Posterior cingulate gyrus (tissue), 11 donors: Measurements from ENCODE around the gene LETM1.

Source experiments
- DNase-seq, 10 donors: peaks; one replicate each; pipeline versions ENCODE4 v3.0.0 to v3.0.0-alpha.2; 2020 to 2021; ENCODE audit warnings: mixed read lengths in 3 of 10
- intact Hi-C: fragments of 100-400 bp; cut with DNase I; formaldehyde crosslinking; loops from one replicate; pipeline ENCODE4 v1.15.1; 2023

Gene LETM1

DNA sequence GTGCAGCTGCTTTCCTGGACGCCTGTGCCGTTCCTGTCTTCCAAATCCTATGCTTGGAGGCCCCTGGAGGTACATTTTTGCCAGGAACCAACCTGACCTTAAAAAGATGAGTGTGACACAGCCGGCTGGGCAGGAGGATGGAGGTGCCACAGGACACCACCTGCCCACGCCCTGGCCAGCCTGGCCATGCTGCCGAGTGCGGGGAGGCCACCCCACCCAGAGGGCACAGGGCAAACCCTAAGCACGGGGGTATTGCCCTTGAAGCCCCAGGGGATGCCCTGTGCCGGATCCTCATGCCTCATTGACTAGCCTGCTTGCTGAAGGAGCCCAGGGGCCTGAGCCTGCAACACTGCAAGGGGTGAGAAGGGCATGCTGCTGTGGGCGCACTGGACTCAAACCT, 42.7 kb downstream of the LETM1 start:
- no peak for DNase-seq
- intact Hi-C loops, result no loop called here

DNA sequence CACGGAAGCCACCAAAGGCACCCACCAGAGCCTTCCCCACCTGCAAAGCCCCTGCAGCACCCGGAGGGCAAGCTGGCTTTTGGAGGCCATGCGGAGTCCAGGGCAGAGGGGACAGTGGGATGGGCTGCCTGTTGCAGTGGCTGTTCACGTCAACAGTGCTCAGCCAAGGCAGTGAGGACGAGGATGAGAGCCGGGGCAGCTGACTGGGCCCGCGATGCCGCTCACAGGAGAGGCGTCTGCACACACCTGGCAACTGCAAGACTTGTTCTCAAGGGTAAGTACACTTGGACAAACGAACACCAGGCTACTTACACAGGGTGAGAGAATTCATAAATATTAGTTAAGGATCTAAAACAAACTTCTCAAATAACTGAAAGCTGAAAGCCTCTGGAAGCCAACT, 43.2 kb downstream of the LETM1 start:
- intact Hi-C loops, result no loop called here
- no peak for DNase-seq

DNA sequence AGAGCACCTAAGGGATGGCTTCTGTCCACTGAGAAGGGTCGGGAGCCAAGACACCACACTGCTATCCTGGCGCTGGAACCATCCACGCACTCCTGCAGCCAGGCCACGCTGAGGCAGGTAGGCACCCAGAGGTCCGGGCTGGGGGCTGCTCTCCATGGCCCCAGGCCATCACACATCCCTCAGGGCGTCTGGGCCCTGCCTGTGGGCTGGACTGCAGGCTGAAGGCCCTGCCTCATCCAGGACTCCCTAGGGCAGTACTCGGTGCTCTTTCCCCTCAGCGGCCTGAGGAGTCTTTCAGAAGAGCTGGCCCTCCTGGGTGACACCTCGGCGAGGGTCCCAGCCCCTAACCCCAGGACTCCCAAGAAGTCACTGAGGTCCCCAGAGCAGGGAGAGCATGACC, 45.2 kb downstream of the LETM1 start:
- no peak for DNase-seq
- intact Hi-C loops, result loop anchor here (1.0 kb wide), 1 partner anchor 62 kb away; no protein-coding TSS in a partner anchor

DNA sequence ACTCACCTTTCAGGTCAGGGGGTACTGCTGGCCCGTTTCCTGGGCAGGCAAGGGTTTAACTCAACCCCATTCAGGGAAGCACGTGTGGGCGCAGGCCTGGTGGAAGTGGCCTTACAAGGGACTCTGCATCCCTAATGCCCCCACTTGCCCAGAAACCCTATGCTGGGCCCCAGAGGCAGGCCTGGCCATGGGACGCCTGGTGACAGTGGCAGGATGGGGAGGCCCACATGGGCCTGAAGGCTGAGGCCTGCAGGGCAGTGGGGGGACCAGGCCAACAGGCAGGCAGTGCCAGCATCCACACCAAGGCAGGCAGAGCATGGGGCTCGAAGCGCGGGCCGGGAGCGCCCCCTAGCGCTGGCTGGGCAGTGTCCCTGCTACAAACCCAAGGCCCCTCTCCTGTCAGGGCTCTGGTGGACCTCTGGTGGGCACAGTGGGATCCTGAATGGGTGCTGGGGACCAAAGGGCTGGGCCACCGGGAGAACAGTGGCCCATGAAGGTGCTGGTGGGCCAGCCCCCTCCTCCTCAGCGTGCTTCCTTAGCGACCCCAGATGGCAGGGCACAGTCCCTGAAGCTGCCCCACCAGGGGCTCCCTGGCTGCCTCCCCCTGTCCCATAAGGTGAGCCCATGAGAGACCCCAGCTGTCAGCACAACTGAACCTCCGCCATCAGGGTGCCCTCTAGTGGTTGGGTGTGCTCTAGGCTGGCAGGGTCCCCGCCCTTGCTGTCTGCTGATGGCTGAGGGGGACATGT, 46.0 kb downstream of the LETM1 start:
- intact Hi-C loops, result loop anchor here (1.0 kb wide), 1 partner anchor 62 kb away; no protein-coding TSS in a partner anchor
- peak; percentile 58 to 97 (median 75) for DNase-seq

DNA sequence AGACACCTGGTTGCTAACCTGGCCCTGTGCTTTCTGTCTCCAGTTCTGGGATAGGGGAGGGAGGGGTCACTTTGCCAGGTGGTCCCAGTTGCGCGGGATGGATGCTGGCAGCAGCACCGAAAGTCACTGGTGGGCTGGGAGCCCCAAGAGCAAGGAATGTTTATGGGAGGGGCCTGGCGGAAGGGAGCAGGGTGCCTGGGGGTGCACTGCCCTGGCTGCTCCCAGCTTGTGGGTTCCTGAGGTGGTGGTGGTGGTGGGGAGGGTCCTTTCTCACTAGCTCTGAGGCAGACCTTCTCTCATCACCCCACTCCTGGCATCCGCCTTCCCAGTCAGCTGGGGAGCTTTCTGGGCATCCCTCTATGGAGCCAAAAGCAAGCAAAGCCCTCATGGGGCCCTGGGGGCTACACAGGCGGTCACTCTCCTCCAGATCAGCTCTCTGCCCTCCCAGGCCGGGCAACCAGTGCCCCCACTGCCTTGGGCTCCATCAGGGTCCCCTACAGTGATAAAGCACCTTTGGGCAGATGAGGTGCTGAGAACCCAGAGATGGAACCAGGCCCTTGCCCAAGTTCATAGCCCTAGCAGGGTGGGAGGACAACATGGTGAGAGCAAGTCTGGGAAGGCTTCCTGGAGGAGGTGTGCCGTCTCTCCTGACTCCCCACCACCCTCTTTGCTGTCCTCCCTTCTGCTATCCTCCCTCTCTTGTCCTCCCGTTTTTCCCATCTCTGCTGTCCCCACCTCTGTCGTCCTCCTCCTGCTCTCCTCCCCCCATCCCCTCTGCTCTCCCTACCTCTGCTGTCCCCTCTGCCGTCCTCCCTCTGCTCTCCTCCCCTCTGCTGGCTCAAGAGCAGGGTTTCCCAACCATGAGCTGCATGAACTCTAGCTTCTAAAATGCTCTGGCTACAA, 46.9 kb downstream of the LETM1 start:
- intact Hi-C loops, result no loop called here
- no peak for DNase-seq

DNA sequence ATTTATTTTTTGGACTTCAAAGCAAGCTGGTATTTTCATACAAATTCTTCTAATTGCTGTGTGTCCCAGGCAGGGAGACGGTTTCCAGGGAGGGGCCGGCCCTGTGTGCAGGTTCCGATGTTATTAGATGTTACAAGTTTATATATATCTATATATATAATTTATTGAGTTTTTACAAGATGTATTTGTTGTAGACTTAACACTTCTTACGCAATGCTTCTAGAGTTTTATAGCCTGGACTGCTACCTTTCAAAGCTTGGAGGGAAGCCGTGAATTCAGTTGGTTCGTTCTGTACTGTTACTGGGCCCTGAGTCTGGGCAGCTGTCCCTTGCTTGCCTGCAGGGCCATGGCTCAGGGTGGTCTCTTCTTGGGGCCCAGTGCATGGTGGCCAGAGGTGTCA, 47.6 kb downstream of the LETM1 start:
- no peak for DNase-seq
- intact Hi-C loops, result no loop called here

DNA sequence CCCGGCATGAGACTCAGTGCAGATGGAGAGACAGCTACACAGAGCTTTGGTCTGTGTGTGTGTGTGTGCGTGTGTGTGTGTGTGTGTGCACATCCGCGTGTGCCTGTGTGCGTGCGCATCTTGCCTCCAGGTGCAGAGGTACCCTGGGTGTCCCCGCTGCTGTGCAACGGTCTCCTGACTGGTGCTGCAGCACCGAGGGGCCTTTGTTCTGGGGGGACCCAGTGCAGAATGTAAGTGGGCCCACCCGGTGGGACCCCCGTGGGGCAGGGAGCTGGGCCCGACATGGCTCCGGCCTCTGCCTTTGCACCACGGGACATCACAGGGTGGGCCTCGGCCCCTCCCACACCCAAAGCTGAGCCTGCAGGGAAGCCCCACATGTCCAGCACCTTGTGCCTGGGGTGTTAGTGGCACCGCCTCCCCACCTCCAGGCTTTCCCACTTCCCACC, 48.6 kb downstream of the LETM1 start:
- intact Hi-C loops, result no loop called here
- DNase-seq, result no peak

DNA sequence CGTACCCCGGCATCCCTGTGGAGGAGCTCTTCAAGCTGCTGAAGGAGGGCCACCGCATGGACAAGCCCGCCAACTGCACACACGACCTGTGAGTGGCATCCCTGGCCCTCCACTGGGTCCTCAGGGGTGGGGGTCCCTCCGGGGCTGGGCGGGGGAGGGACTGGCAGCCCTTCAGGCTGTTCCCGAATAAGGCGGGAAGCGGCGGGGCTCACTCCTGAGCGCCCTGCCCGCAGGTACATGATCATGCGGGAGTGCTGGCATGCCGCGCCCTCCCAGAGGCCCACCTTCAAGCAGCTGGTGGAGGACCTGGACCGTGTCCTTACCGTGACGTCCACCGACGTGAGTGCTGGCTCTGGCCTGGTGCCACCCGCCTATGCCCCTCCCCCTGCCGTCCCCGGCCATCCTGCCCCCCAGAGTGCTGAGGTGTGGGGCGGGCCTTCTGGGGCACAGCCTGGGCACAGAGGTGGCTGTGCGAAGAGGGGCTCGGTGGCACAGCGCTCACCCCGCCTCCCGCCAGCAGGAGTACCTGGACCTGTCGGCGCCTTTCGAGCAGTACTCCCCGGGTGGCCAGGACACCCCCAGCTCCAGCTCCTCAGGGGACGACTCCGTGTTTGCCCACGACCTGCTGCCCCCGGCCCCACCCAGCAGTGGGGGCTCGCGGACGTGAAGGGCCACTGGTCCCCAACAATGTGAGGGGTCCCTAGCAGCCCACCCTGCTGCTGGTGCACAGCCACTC, 49.2 kb downstream of the LETM1 start:
- intact Hi-C loops, result no loop called here
- no peak for DNase-seq

DNA sequence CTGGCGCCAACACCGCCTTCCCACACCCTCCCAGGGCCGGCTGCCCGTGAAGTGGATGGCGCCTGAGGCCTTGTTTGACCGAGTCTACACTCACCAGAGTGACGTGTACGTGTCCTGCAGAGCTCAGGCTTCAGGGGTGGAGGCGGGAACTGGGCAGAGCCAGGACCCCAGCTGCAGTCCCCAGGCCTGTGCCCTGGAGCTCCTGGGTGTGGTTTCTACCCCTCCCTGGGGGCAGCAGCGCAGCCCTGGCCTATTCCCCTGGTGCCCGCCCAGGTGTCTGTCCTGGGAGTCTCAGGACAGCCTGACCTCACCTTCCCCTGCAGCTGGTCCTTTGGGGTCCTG, 49.8 kb downstream of the LETM1 start:
- intact Hi-C loops, result no loop called here

DNA sequence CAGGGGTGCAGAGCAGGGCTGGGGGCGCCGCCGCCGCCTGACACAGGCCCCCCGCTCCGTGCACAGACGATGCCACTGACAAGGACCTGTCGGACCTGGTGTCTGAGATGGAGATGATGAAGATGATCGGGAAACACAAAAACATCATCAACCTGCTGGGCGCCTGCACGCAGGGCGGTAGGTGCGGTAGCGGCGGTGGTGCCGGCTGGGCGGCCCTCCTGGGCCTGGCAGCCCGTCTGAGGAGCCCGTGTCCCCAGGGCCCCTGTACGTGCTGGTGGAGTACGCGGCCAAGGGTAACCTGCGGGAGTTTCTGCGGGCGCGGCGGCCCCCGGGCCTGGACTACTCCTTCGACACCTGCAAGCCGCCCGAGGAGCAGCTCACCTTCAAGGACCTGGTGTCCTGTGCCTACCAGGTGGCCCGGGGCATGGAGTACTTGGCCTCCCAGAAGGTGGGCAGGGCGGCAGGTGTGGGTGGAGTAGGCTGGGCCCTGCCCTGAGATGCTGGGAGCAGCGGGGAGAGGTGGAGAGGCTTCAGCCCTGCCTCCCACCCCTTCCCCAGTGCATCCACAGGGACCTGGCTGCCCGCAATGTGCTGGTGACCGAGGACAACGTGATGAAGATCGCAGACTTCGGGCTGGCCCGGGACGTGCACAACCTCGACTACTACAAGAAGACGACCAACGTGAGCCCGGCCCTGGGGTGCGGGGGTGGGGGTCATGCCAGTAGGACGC, 50.3 kb downstream of the LETM1 start:
- intact Hi-C loops, result no loop called here

More for the DNA sequence above, 49.8 kb downstream of the LETM1 start:
- DNase-seq, result no peak

DNA sequence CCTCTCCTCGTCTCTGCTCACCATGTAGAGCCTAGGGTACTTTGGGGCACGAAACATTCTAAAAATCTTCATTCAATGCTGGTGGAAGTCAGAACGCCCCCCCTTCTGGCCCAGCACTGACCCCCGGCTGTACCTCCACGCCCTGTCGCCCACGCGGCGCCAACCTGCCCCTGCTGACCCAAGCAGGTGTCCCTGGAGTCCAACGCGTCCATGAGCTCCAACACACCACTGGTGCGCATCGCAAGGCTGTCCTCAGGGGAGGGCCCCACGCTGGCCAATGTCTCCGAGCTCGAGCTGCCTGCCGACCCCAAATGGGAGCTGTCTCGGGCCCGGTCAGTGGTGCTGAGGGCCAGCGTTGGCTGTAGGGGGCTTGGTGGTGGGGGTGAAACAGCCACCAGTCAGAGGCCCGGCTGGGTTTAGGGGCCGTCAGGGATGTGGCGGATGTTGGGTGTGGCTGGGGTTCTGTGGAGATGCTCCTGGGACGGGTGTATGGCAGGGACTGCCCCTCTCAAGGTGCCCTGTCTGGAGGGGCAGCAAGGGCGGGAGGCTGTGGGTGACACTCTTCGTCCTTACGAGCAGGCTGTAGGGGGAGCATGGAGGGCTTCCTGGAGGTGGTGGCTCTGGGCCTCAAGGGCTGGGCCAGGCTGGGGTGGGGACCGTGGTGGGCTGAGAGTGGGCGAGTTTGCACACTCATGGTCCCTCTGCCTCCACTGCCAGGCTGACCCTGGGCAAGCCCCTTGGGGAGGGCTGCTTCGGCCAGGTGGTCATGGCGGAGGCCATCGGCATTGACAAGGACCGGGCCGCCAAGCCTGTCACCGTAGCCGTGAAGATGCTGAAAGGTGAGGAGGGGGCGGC, 51.1 kb downstream of the LETM1 start:
- DNase-seq, result no peak
- intact Hi-C loops, result no loop called here

More for the DNA sequence above, 50.3 kb downstream of the LETM1 start:
- peak in 1 of 10 donors; percentile 84 for DNase-seq

DNA sequence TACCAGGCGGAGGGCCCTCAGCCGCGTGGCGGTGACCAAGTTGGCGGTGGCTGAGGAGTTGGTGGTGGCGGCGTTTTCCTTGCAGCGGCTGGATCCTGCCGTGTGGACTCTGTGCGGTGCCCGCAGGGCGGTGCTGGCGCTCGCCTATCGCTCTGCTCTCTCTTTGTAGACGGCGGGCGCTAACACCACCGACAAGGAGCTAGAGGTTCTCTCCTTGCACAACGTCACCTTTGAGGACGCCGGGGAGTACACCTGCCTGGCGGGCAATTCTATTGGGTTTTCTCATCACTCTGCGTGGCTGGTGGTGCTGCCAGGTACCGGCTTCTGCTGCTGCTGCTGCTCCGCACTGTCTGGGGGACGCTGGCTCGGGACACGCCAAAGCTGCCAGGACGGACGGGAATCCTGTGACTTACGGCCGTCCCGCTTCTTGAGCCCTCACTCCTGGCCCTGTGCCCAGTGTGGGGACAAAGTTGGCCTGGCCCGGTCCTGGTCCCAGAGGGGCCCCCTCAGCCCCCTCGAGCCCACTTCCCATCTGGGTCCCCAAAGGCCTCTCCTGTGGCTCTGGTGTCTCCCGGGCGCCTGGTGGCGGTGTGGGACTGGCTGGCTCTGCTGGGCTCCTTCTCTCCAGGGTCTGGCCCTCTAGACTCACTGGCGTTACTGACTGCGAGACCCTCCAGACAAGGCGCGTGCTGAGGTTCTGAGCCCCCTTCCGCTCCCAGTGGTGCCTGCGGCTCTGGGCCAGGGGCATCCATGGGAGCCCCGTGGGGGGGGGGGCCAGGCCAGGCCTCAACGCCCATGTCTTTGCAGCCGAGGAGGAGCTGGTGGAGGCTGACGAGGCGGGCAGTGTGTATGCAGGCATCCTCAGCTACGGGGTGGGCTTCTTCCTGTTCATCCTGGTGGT, 52.2 kb downstream of the LETM1 start:
- no peak for DNase-seq
- intact Hi-C loops, result no loop called here

DNA sequence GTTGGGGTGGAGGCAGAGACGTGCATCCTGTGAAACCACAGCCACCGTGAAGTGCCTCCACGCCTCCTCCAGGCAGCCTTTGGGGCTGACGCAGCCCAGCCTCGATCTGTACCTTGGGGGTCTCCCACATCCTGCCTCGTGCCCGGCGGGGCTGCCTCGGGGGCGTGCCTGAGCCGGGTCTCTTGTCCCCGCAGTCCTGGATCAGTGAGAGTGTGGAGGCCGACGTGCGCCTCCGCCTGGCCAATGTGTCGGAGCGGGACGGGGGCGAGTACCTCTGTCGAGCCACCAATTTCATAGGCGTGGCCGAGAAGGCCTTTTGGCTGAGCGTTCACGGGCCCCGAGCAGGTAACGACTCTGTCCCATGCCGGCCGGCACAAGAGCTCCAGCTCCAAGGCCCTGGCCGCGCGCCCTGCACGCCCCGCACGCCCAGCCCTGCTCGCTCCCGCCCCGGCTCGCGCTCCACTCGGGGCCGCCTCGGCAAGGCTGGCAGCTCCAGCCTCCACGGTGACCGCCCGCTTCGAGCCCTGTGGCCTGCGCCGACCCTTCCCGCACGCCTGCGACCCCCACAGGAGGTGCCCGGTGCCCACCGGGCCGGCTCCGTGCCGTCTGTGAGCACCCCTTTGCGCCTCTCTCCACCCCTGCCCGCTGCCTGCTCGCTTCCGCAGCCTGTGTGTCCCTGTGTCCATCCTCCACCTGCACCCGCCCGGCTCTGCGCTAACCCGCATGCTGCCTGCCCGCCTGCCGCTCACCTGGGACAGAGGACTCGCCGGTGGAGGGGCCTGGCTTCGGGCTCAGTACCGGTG, 53.0 kb downstream of the LETM1 start:
- intact Hi-C loops, result no loop called here
- DNase-seq, result no peak

DNA sequence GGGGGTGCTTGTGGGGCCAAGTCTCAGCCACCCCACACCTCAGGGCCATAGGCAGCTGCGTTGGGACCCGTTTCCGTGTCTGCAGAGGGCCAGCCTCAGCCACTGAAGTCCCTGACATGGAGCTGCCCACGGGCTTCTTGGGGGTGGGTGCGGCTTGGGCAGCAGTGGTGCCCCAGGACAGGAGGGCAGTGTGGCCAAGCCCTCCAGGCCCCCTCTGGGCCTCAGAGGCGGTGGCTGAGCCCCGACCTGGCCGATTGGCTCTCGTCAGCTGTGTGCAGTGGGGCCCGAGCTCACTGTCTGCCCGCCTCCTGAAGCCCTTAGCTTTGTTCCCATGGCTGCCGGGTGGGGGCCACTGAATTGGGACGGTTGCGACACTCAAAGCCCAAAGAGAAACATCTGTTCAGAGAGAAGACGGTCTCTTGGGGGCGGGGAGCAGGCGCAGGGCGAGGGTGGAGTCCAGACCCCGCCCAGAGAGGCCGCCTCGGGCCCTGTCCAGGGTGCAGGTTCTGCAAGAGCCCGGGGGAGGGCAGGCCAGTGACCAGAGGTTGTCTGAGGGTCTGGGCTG, 53.7 kb downstream of the LETM1 start:
- no peak for DNase-seq

DNA sequence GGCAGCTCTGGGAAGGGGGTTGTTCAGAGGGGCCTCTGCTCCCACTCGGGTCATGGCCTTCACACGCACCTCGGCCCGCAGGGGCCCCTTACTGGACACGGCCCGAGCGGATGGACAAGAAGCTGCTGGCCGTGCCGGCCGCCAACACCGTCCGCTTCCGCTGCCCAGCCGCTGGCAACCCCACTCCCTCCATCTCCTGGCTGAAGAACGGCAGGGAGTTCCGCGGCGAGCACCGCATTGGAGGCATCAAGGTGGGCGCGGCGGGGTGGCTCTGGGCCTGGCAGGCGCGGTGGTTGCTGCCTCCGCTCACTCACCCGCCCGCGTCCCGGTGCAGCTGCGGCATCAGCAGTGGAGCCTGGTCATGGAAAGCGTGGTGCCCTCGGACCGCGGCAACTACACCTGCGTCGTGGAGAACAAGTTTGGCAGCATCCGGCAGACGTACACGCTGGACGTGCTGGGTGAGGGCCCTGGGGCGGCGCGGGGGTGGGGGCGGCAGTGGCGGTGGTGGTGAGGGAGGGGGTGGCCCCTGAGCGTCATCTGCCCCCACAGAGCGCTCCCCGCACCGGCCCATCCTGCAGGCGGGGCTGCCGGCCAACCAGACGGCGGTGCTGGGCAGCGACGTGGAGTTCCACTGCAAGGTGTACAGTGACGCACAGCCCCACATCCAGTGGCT, 54.5 kb downstream of the LETM1 start:
- intact Hi-C loops, result no loop called here
- no peak for DNase-seq

More for the DNA sequence above, 53.7 kb downstream of the LETM1 start:
- intact Hi-C loops, result no loop called here

DNA sequence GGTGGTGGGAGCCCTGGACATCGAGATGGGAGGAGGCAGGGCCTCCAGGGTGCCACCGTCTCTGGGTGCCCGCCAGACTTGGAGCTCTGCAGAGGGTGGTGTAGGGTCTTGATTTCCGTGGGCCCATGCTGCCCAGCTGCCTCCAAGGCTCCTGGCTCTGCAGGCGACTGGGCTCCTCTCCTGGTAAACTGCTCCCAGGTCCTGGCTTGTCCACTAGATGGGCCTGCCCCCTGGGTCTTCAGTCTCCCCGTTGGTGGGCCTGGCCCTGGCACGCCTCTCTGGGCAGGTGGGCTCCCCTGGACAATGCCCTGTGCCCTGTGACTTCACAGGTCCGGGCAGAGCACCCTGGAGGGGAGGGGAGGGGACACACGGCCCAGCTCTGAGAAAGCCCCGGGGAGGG, 55.2 kb downstream of the LETM1 start:
- intact Hi-C loops, result no loop called here
- DNase-seq, result no peak
